Mesendoderm (in vitro differentiated cells): ENCODE data around the gene RNF112.
"Not testable (repeated sequence)": the region's sequence is repeated elsewhere in the genome, so short reads cannot be mapped to it uniquely, and the experiment has no call there.

Source experiments
- DNase-seq: peaks from one replicate; pipeline ENCODE4 v3.0.0; 2013
- H2AK5ac ChIP-seq: 2 replicates; pipeline ENCODE4 v1.6.1; 2013; ENCODE audit warnings: low read length, inconsistent platforms
- H2BK120ac ChIP-seq: 2 replicates; pipeline ENCODE4 v1.6.1; 2013; ENCODE audit warnings: low read depth, mild to moderate bottlenecking, low read length, moderate library complexity, mixed read lengths
- H2BK15ac ChIP-seq: replicated peaks from 2 replicates; pipeline ENCODE4 v1.6.1; 2013; ENCODE audit warnings: low read depth, mild to moderate bottlenecking, moderate library complexity
- H2BK5ac ChIP-seq: 2 replicates; pipeline ENCODE4 v1.6.1; 2013; ENCODE audit warnings: low read length, inconsistent platforms
- H3K18ac ChIP-seq: 2 replicates; pipeline ENCODE4 v1.6.1; 2013; ENCODE audit warnings: mild to moderate bottlenecking, low read length, mixed read lengths
- H3K23ac ChIP-seq: one replicate; pipeline ENCODE4 v1.6.1; 2013; ENCODE audit warnings: low read length
- H3K27ac ChIP-seq: 2 replicates; pipeline ENCODE4 v1.5.1; 2013; ENCODE audit warnings: low read depth, mild to moderate bottlenecking, inconsistent platforms, low read length, moderate library complexity
- H3K27me3 ChIP-seq: 2 replicates; pipeline ENCODE4 v1.6.1; 2013; ENCODE audit warnings: low read length, control low read depth, mild to moderate bottlenecking, inconsistent platforms; ENCODE audit not compliant: insufficient read depth, poor library complexity
- H3K36me3 ChIP-seq: 2 replicates; pipeline ENCODE4 v1.6.1; 2013; ENCODE audit warnings: low read length, inconsistent platforms; ENCODE audit not compliant: control insufficient read depth, insufficient read depth
- H3K4ac ChIP-seq: one replicate; pipeline ENCODE4 v1.6.1; 2013; ENCODE audit warnings: low read depth, mild to moderate bottlenecking, low read length, moderate library complexity
- H3K4me1 ChIP-seq: 2 replicates; pipeline ENCODE4 v1.6.1; 2013; ENCODE audit warnings: low read depth, low read length, inconsistent platforms; ENCODE audit not compliant: control insufficient read depth
- H3K4me2 ChIP-seq: 2 replicates; pipeline ENCODE4 v1.6.1; 2013; ENCODE audit warnings: low read length
- H3K4me3 ChIP-seq: 2 replicates; pipeline ENCODE4 v1.5.1; 2013; ENCODE audit warnings: mild to moderate bottlenecking, low read length
- H3K56ac ChIP-seq: one replicate; pipeline ENCODE4 v1.6.1; 2013; ENCODE audit warnings: low read length
- H3K79me1 ChIP-seq: 2 replicates; pipeline ENCODE4 v1.6.1; 2013; ENCODE audit warnings: low read length, inconsistent platforms
- H3K79me2 ChIP-seq: 2 replicates; pipeline ENCODE4 v1.6.1; 2013; ENCODE audit warnings: mild to moderate bottlenecking, low read length; ENCODE audit not compliant: control insufficient read depth, insufficient read depth
- H3K9ac ChIP-seq: 2 replicates; pipeline ENCODE4 v1.6.1; 2013; ENCODE audit warnings: low read length, inconsistent platforms
- H4K5ac ChIP-seq: one replicate; pipeline ENCODE4 v1.6.1; 2013; ENCODE audit warnings: low read length
- H4K8ac ChIP-seq: one replicate; pipeline ENCODE4 v1.6.1; 2013; ENCODE audit warnings: low read depth, mild to moderate bottlenecking, control low read depth, low read length, moderate library complexity
- WGBS: extraction: QIAGEN DNeasy Blood & Tissue Kit; methylation state at CpG from one replicate; pipeline ENCODE4 v1.1.7; 2013; ENCODE audit warnings: low lambda C conversion rate, missing lambda C conversion rate; ENCODE audit not compliant: insufficient coverage; ENCODE audit errors: extremely low coverage; 5-methylcytosine and 5-hydroxymethylcytosine counted together

Gene RNF112

DNA sequence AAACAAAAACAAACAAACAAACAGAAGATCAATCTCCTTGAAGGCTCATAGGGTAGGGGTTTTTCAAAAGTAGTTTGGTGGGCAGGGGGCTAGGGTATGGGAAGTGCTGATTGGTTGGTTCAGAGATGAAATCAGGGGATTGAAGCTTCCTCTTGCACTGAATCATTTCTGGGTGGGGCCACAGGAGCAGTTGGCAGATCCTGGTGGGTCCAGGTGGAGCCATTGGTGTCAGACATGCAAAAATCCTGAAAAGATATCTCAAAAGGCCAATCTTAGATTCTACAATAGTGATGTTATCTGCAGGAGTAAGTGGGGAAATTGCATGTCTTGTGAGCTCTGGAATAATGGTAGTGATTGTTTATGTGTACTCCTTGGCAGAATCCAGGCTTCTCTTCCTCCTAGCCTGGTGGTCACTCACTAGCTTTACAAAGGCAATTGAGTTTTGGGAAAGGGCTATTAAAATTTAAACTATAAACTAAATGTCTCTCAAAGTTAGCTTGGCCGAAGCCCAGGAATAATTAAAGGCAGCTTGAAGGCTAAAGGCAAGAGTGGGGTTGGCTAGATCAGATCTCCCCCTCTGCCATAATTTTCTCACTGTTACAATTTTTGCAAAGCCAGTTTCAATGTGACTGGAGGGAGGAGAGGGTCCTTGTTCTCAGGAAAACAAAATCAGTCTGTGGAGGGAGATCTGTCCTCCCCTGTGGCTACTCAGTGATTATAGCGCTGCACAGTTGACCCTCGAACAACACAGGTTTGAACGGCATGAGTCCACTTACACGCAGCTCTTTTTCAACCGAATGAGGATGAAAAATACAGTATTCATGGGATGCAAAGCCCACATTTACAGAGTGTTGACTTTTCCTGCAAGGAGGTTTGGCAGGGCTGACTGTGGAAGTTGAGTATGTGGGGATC lies 45.2 kb downstream of the RNF112 start:
- H3K27ac ChIP-seq, result peak overlapping the region; percentile 53
- H3K4me2 ChIP-seq, result no peak overlapping the region
- H2BK120ac ChIP-seq, result peak overlapping the region; percentile 96
- H3K79me1 ChIP-seq, result peaks cover 9% of the 10 kb centered on the region
- H4K5ac ChIP-seq, result peak overlapping the region; percentile 99
- peak overlapping the region; percentile 100 for H2AK5ac ChIP-seq
- peak overlapping the region; percentile 100 for H2BK5ac ChIP-seq
- H3K9ac ChIP-seq, result peak overlapping the region; percentile 85
- peak overlapping the region; percentile 100 for H3K4ac ChIP-seq
- H3K4me3 ChIP-seq, result no peak overlapping the region
- H4K8ac ChIP-seq, result peak overlapping the region; percentile 41
- peak overlapping the region; percentile 96 for H3K56ac ChIP-seq
- peak overlapping the region; percentile 99 for H3K18ac ChIP-seq
- peak overlapping the region; percentile 28 for H2BK15ac ChIP-seq
- peak; percentile 91 for DNase-seq
- peak overlapping the region; percentile 67 for H3K23ac ChIP-seq
- H3K4me1 ChIP-seq, result peaks cover 36% of the 10 kb centered on the region
- no peaks in the 10 kb centered on the region for H3K36me3 ChIP-seq
- H3K27me3 ChIP-seq, result no peaks in the 10 kb centered on the region
- WGBS, result no CpG with 5 or more reads among the region's 6 CpGs
- H3K79me2 ChIP-seq, result no peaks in the 10 kb centered on the region

DNA sequence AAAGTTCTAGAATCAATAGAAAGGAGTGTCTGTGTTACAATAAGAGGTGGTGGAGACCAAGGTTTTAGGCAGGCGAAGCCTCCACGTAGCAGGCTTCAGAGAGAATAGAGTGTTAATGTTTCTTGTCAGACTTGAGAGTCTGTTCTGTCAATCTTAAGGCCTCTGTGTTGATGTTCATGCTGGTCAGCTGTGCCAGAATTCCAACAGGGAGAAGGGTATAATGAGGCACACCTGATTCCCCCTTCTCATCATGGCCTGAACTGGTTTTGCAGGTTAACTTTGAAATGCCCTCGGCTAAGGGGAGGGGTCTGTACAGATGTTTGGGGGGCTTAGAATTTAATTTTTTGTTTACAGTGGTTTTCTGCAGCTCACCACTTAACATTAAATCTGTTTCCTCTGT lies 46.0 kb downstream of the RNF112 start:
- H3K4me3 ChIP-seq, result no peak overlapping the region
- WGBS, result no CpG with 5 or more reads among the region's 3 CpGs
- peak overlapping the region; percentile 100 for H3K4ac ChIP-seq
- H3K79me2 ChIP-seq, result no peaks in the 10 kb centered on the region
- no peaks in the 10 kb centered on the region for H3K36me3 ChIP-seq
- H3K18ac ChIP-seq, result peak overlapping the region; percentile 99
- H2AK5ac ChIP-seq, result peak overlapping the region; percentile 100
- H3K23ac ChIP-seq, result no peak overlapping the region
- peak overlapping the region; percentile 96 for H3K56ac ChIP-seq
- peaks cover 8% of the 10 kb centered on the region for H3K79me1 ChIP-seq
- H3K27ac ChIP-seq, result peak overlapping the region; percentile 53
- H3K4me1 ChIP-seq, result peaks cover 39% of the 10 kb centered on the region
- no peak overlapping the region for H3K4me2 ChIP-seq
- peak overlapping the region; percentile 96 for H2BK120ac ChIP-seq
- peak overlapping the region; percentile 100 for H2BK5ac ChIP-seq
- no peaks in the 10 kb centered on the region for H3K27me3 ChIP-seq
- no peak overlapping the region for H4K8ac ChIP-seq
- peak overlapping the region; percentile 85 for H3K9ac ChIP-seq
- H4K5ac ChIP-seq, result peak overlapping the region; percentile 99
- DNase-seq, result no peak
- no peak overlapping the region for H2BK15ac ChIP-seq

DNA sequence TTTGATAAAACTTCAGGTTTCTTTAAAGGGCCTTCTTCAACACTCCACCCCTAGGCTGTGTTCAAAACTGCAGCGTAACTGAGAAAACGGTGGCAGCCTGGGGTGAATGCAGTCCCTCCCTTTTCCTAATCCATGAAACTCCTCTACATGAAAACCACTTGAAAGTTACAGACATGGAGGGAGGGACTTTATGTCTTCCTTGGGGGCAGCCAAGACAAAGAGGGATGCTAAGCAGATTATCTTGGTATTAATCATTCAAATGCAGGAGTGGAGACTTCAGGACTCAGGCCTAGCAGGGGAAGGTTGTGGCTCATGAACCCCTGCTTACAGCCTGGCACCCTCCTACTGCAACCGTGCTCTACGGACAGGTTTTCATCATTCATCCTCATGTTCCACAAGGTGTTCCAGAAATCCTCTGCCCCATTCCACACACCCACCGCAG lies 46.8 kb downstream of the RNF112 start:
- peak overlapping the region; percentile 100 for H3K27ac ChIP-seq
- peak; percentile 94 for DNase-seq

DNA sequence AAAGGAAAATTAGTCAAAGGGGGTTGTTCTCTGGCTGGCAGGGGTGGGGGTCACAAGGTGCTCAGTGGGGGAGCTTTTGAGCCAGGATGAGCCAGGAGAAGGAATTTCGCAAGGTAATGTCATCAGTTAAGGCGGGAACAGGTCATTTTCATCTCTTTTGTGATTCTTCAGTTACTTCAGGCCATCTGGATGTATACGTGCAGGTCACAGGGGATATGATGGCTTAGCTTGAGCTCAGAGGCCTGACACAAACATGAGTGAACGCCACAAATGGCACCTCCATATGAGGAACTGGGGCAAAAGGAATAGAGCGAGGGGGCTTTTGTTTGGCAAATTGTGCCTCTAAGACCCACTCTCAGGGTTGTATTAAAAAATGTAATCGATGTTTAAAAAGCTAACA lies 47.4 kb downstream of the RNF112 start:
- H2BK120ac ChIP-seq, result peak overlapping the region; percentile 98
- not testable (repeated sequence) for H3K79me2 ChIP-seq, H3K4me3 ChIP-seq, H4K8ac ChIP-seq, H2AK5ac ChIP-seq, H3K23ac ChIP-seq, H2BK15ac ChIP-seq, H3K36me3 ChIP-seq, H3K4me2 ChIP-seq, H3K27me3 ChIP-seq, H3K79me1 ChIP-seq
- H3K27ac ChIP-seq, result peak overlapping the region; percentile 100
- peak; percentile 67 for DNase-seq
- H3K18ac ChIP-seq, result peak overlapping the region; percentile 100
- peak overlapping the region; percentile 70 for H3K9ac ChIP-seq
- peak overlapping the region; percentile 87 for H3K4ac ChIP-seq
- H4K5ac ChIP-seq, result peak overlapping the region; percentile 99
- peak overlapping the region; percentile 97 for H2BK5ac ChIP-seq
- H3K4me1 ChIP-seq, result peaks cover 41% of the 10 kb centered on the region
- WGBS, result no CpG with 5 or more reads among the region's 6 CpGs
- H3K56ac ChIP-seq, result peak overlapping the region; percentile 88

More for the DNA sequence above, 46.8 kb downstream of the RNF112 start:
- Histone ChIP-seq H3K79me2 (no peaks in the 10 kb centered on the region), H3K9ac (peak overlapping the region; percentile 81), H4K8ac (peak overlapping the region; percentile 87), H3K23ac (peak overlapping the region; percentile 90), H3K4me3 (no peak overlapping the region), H2AK5ac (peak overlapping the region; percentile 91), H3K79me1 (peaks cover 3% of the 10 kb centered on the region), H2BK120ac (peak overlapping the region; percentile 100), H2BK15ac (no peak overlapping the region), H3K56ac (peak overlapping the region; percentile 88), H3K27me3 (no peaks in the 10 kb centered on the region), H4K5ac (no peak overlapping the region), H2BK5ac (peak overlapping the region; percentile 100), H3K4ac (peak overlapping the region; percentile 93), H3K4me1 (peaks cover 39% of the 10 kb centered on the region), H3K4me2 (peak overlapping the region; percentile 44), H3K36me3 (no peaks in the 10 kb centered on the region), H3K18ac (peak overlapping the region; percentile 100)
- no CpG with 5 or more reads among the region's 5 CpGs for WGBS

DNA sequence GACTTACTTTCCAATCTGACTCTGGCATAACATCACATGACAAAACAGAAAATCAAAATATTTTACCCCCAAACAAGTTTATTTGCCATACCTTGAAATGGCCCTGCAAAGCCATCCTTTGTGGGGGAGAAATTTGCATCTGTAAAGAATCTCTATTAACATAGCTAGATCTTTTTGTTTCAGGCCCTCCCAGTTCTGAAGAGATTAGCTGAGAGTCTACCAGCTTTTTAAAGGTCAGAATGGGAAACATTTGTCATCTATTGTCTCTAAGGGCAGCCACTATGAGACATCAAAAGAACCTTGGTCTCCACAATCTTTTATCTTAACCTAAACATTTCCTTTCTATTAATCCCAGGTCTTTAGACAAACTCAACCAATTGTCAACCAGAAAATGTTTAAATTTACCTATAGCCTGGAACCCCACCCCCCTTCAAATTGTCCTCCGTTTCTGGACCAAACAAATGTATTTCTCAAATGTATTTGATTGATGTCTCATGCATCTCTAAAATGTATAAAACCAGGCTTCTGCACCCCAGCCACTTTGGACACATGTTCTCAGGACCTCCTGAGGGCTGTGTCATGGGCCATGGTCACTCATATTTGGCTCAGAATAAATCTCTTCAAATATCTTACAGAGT lies 48.1 kb downstream of the RNF112 start:
- not testable (repeated sequence) for H4K8ac ChIP-seq, H3K23ac ChIP-seq, H3K36me3 ChIP-seq, H3K4me2 ChIP-seq, H3K4me3 ChIP-seq, H4K5ac ChIP-seq, H3K79me2 ChIP-seq, H3K27me3 ChIP-seq, H3K79me1 ChIP-seq, H2BK15ac ChIP-seq
- H2BK120ac ChIP-seq, result peak overlapping the region; percentile 100
- H3K9ac ChIP-seq, result peak overlapping the region; percentile 70
- no CpG with 5 or more reads among the region's 1 CpG for WGBS
- peaks cover 36% of the 10 kb centered on the region for H3K4me1 ChIP-seq
- H3K18ac ChIP-seq, result peak overlapping the region; percentile 100
- H2BK5ac ChIP-seq, result peak overlapping the region; percentile 100
- peak overlapping the region; percentile 96 for H3K56ac ChIP-seq
- DNase-seq, result peak; percentile 83
- H2AK5ac ChIP-seq, result peak overlapping the region; percentile 92
- peak overlapping the region; percentile 99 for H3K27ac ChIP-seq
- H3K4ac ChIP-seq, result peak overlapping the region; percentile 99
